KBM-7 (cell line): Measurements from ENCODE around the gene IQCK.

Source experiments
- DNase-seq: peaks from one replicate; pipeline ENCODE4 v3.0.0-alpha.2; 2015
- in situ Hi-C: fragments of 300-500 bp; cut with MboI; formaldehyde crosslinking; loops from 2 replicates; pipeline ENCODE4 v1.14.3; 2020; ENCODE audit warnings: low sequenced_read_pairs, low pct_unique_long_range_greater_than_20kb, mixed read lengths

IQCK gene

DNA sequence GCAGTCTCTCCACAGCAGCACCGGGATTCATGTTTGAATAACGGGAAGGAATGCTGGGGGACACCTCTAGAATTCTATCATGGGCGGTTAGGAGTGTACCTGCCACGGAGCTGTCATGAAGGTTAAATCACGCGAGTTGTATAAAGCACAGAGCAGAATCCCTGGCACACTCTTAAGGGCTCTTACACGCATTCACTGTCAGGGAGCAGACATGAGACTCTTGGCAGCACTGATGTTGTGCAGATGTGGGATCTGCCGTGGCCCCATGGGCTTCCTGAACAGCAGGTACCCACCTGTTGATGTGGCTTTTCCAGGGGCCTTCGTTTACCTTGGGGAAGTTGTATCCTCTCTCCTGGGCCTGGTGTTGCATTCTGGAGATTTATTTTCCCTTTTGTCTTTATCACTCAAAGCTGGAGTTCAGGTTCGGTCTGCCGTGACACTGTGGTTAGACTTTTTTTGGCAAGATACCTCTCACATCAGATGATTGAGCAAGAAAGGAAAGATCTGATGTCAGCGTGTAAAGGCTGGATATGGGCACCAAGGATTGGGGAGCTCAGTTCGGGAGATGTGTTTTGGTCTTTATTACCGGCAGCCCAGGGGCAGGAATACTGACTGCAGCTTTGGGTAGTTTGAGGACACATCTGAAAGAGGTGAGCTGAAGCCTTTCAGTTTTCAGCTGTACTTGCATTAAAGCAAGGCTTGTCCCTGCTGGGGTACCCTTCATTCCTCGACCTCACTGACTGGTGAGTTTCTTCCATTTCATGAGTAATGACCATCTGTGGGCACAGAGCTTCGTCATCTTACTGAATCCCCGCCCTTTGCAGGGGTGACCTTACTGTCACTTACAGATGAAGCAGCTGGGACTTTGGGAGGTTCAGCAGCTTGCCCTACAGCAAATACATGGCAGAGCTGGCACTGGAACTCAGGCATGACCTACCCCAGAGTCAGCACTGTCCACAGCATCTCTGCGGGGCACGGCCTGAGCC lies 19.3 kb upstream of the IQCK start:
- no peak for DNase-seq
- in situ Hi-C loops = no loop called here

DNA sequence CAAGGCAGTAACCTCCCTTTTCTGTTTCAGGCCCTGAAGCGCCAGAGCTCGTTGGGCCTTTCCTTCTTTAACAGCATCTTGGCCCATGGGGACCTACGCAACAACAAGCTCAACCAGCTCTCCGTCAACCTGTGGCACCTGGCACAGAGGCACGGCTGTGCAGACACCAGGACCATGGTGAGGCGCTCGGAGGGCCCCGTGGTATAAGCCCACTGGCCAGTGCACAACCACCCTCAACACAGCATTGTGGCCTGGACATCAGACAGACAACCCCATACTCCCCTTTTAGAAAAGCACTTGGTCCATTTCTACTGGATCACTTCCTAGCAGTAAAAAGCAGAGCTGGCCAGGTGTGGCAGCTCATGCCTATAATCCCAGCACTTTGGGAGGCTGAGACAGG lies 18.6 kb upstream of the IQCK start:
- DNase-seq = no peak
- in situ Hi-C loops = no loop called here

DNA sequence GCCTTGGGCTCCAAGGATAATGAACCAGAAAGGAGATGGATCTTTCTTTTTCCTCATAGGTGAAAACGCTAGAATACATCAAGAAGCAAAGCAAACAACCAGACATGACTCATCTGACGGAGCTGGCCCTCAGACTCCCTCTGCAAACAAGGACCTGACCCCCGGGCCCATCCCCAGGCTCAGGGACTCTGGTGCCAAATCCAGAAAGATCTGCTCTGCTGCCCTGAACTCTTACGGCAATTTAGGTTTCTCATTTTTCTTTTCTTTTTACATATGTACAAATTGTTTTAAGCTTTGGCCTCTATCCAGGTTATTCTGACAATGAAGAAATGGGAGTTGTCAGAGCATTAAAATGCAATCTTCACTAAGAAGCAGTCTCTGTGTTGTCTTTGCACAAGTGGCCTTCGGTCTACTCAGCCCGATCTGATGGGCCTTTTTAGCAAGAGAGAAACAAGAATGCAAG lies 17.7 kb upstream of the IQCK start:
- in situ Hi-C loops = no loop called here
- DNase-seq = no peak

GRCh38 chr16:19701091-19701490 lies 17.0 kb upstream of the IQCK start:
- in situ Hi-C loops = no loop called here
- no peak for DNase-seq

DNA sequence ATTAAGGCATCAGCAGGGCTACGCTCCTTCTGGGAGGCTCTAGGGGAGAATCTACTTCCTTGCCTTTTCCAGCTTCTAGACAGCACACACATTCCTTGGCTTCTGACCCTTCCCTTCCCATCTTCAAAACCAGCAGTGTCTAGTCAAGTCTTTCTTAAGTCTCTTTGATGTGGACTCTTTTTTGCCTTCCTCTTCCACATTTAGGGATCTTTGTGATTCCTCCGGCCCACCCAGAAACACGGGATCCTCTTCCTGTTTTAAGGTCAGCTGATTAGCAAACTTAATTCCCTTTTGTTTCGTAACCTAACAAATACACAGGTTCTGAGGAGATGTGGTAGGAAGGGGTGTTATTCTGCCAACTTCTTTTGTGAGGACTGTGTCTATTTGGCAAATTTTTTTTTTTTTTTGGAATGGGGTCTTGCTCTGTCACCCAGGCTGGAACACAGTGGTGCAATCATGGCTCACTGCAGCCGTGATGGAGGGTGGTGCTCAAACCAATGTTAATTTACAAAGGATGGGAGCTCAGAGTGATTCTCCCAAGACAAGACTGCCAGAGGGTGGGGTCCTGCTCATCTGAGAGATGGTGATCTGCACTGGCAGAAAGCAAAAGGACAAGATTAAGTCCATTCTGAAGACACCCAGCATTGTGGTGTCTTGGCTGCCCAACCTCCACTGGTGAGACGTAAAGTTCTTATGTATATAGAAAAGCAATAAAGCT lies 14.7 kb upstream of the IQCK start:
- no peak for DNase-seq

GRCh38 chr16:19704321-19705145 lies 13.5 kb upstream of the IQCK start:
- DNase-seq = no peak
- in situ Hi-C loops = no loop called here

More for the DNA sequence above, 14.7 kb upstream of the IQCK start:
- in situ Hi-C loops = no loop called here

DNA sequence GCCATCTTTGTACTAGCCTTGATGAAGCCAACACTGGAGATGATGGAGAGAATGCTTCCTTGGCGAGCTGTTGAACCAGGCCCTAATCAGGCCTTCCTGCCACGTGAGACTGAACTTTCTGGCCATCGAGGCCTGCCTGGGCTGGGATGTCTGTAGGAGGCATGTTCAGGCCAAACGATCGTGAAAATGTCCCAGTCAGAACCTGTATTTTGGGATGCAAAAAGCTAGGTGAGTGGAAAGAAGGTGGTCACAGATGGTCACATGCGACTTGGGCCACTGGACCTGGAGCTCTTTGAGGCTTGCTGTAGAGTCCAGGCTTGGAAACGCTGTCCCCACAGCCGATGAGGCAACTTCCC lies 12.9 kb upstream of the IQCK start:
- DNase-seq = no peak
- in situ Hi-C loops = no loop called here

- no peak for DNase-seq
Observed at GRCh38 chr16:19705843-19706242, 12.2 kb upstream of the IQCK start.

GRCh38 chr16:19706846-19707245 lies 11.2 kb upstream of the IQCK start:
- in situ Hi-C loops = no loop called here

More at GRCh38 chr16:19705843-19706242, 12.2 kb upstream of the IQCK start:
- in situ Hi-C loops = no loop called here

GRCh38 chr16:19707569-19708295 lies 10.3 kb upstream of the IQCK start:
- DNase-seq = no peak
- in situ Hi-C loops = no loop called here

More at GRCh38 chr16:19706846-19707245, 11.2 kb upstream of the IQCK start:
- DNase-seq = no peak

DNA sequence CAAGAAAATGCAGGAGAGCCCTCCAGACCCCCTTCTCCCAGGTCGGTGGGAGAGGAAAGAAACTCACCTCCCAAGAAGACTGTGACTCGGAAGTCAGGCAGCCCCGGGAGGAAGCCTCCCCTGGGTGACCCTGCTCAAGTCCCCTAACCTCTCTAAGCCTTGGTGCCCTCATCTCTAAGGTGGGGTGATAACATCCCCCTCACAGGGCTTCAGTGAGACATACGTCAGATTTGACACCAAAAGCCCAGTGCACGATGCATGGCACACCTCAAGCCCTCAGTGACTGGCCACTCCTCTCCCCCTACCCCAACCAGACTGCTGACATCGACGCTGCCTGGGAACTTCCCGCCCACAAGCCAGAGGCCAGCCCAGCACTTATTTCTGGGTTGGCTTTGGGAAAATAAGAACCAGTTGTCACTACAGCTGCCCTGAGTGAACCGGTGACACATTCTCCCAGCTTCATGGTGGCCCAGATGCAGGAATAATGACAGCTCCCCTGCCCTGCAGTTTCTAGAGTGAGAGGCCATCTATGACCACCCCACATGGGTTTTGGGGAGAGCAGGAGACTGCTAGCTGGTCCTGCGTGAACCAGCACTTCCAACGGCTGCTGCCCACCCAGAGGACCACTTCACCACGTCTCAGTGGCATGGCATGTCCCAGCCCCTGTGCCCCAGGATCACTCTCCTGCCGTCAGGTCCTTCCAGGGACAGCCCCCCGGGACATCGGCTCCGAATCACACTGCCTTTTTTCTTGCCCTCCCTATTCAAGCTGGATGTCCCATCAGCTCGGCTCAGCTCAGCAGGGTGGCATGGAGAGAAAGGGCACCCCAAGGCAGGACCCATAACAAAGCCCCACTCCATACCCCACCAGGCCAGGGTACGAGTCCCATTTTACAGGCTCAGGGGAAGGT lies 9.5 kb upstream of the IQCK start:
- in situ Hi-C loops = no loop called here
- DNase-seq = no peak

DNA sequence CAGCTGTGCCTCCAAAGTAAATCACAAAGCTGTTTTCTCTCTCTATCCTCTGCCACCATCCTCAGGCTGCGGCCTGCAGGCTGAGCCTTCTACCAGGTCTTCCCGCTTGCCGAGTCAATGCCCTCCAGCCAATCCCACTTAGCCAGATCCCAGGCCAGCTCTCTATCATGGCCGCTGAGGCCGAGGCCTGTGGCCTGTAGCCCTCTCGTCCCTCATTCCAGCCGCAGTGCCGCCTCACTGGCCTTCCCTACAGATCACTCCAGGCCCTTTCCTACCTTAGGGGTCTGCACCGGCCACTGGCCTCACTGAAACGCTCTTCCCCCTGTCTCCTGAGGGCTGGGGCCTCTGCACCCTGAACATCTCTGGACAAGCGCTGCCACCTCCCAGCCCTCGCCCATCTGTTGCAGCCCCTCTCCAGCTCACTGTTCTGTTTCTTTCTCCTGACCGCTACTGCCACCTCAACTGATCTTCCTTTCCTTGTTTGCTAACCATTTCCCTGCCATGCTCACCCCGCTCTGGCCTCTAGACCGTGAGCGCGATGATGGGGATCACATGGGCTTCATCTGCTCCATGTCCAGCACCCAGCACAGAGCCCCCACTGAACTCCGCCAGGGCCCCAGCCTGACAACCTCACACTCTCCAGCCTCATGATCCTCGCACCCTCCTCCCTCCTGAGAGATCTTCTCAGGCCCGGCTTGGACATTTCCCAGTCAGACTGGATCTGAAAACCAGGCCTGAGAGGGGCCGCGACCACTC lies 8.5 kb upstream of the IQCK start:
- no peak for DNase-seq
- in situ Hi-C loops = no loop called here

DNA sequence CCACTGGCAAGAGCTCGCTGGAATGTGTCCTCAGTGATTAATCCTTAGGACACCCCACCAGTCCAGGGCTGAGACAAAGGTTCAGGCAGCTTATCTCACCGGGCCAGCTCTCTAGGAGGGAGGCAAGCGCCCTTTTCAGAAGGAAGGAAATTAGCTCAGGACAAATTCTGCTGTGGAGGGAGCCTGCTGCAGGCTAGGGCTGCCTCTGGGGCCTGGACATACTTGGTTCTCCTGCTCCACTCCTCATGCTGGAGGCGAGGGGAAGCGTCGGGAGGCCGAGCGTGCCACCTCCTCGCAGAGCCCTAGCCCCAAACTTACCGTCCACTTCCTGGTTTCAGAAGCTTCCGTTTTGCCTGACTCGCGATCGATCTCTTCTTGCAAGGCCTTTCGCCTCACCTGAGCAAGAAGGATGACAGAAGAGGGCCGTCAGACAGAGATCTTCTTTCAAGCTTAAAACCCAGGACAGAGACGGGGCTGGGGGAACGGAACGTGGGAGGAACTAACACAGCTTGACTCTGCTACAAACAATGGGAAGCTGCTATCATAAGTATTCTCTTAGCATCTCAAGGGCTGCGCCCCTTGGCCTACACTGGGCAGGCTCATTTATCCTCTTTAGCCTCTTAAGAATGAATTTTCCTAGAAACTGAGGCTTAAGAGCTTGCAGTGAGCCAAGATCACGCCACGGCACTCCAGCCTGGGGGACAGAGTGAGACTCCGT lies 7.7 kb upstream of the IQCK start:
- in situ Hi-C loops = no loop called here

DNA sequence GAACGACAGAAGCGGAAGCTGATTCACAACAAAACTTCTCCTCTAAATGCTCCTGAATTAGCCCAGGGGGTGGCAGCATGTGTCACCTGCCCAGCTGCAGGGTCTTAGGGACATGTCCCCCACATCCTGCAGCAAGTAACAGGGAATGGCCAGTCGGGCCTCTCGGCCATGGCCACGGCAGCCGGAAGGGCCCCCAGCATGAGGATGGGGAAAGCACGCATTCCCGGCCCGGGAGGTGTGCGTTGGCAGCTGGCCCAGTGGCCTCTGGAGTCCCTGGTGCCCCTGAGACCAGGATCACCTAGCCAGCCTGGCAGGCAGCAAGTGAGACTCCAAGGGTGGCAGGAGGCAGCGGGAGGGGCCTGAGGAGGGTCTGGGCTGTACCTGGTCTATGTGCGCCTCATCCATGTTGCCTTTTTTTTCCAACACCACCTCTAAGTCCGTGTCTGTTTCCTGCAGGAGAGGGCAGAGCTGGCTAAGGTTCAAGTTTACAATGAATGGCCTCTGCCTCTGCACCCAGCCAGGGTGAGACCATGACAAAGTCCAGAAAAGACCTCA lies 7.0 kb upstream of the IQCK start:
- no peak for DNase-seq
- in situ Hi-C loops = no loop called here

More for the DNA sequence above, 7.7 kb upstream of the IQCK start:
- no peak for DNase-seq

DNA sequence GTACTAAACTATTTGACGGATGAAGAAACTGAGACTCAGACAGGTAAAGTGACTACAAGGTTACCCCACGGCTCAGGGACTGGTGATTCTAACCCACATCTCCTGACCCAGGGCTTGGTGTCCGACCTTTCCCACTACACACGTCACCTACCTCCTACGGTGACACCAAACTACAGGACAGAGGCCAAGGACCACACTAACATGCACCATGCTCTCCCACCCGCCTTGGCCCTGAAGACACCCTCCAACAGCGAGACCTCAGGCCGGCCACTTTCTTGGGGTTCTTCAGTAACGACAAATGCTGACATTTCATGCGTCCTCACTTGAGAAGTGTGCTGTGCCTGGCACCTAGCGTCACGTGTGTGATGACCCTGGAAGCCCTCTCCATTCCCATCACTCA lies 6.4 kb upstream of the IQCK start:
- in situ Hi-C loops = no loop called here
- no peak for DNase-seq

DNA sequence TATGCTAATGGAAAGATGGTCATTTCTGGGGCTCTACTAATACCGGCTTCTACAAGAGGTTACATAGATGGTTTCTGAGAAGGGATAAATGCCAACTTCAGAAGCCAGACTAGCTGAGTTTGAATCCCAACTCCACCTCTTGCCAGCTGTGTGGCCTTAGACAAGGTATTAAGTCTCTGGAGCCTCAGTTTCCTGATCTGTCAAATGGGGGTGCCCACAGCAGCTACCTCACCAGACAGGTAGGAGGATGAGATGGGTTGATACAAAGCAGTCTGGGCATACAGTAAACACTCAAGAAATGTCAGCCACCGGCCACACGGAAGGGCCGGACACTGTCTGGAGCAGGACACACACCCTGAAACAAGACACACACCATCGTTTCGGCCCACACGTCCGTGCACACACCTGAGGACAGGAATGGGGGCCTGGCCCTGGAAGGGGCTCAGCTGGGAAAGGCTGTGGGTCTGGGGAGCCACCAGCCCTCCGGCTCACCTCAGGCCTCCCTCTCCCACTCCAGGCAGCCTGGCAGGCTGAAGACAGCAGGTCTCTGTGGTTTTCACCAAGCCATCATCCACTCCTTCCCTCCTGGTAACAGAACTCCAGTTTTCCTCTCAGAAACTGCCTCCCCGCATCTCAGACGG lies 5.5 kb upstream of the IQCK start:
- DNase-seq = no peak
- in situ Hi-C loops = no loop called here
